ENCODE results near the gene DOCK4.

The DOCK4 gene

GRCh38 chr7:112056409-112056808 lies 149.8 kb downstream of the DOCK4 start:
- no peak overlapping the region for H3K27ac ChIP-seq (ENCODE audit: poor library complexity, severe bottlenecking)
- no peaks in the 10 kb centered on the region for H3K9me3 ChIP-seq (ENCODE audit: severe bottlenecking)
- H3K27me3 ChIP-seq (ENCODE audit: insufficient read depth, poor library complexity, severe bottlenecking), result no peaks in the 10 kb centered on the region
- H3K4me1 ChIP-seq (ENCODE audit: insufficient read depth, poor library complexity, severe bottlenecking), result no peaks in the 10 kb centered on the region
- ATAC-seq (ENCODE audit: low read depth) (no peak), DNase-seq (ENCODE audit: low spot score) (no peak)
- no peak overlapping the region for H3K4me3 ChIP-seq (ENCODE audit: severe bottlenecking)
- TF ChIP-seq CTCF (IDR thresholded peaks at IDR 0.05; ENCODE audit: poor library complexity, severe bottlenecking), result no peak
- no peaks in the 10 kb centered on the region for H3K36me3 ChIP-seq (ENCODE audit: low read depth)

GRCh38 chr7:112053737-112054069 lies 152.5 kb downstream of the DOCK4 start:
- Histone ChIP-seq H3K4me1 (ENCODE audit: insufficient read depth, poor library complexity, severe bottlenecking) (peaks cover 4% of the 10 kb centered on the region), H3K4me3 (ENCODE audit: severe bottlenecking) (no peak overlapping the region), H3K36me3 (ENCODE audit: low read depth) (no peaks in the 10 kb centered on the region), H3K27me3 (ENCODE audit: insufficient read depth, poor library complexity, severe bottlenecking) (no peaks in the 10 kb centered on the region), H3K27ac (ENCODE audit: poor library complexity, severe bottlenecking) (no peak overlapping the region), H3K9me3 (ENCODE audit: severe bottlenecking) (peaks cover 2% of the 10 kb centered on the region)
- no peak for DNase-seq (ENCODE audit: low spot score)
- ATAC-seq (ENCODE audit: low read depth), result no peak; the same call in 2 of the 3 replicates
- no peak for TF ChIP-seq CTCF (IDR thresholded peaks at IDR 0.05; ENCODE audit: poor library complexity, severe bottlenecking)

GRCh38 chr7:112052993-112053736 lies 153.0 kb downstream of the DOCK4 start:
- Histone ChIP-seq H3K27me3 (ENCODE audit: insufficient read depth, poor library complexity, severe bottlenecking) (no peaks in the 10 kb centered on the region), H3K4me3 (ENCODE audit: severe bottlenecking) (no peak overlapping the region), H3K9me3 (ENCODE audit: severe bottlenecking) (peaks cover 2% of the 10 kb centered on the region), H3K36me3 (ENCODE audit: low read depth) (no peaks in the 10 kb centered on the region), H3K27ac (ENCODE audit: poor library complexity, severe bottlenecking) (no peak overlapping the region), H3K4me1 (ENCODE audit: insufficient read depth, poor library complexity, severe bottlenecking) (peaks cover 4% of the 10 kb centered on the region)
- no peak for DNase-seq (ENCODE audit: low spot score)
- no peak for TF ChIP-seq CTCF (IDR thresholded peaks at IDR 0.05; ENCODE audit: poor library complexity, severe bottlenecking)
- ATAC-seq (ENCODE audit: low read depth), result no peak

- no peak overlapping the region for H3K27ac ChIP-seq (ENCODE audit: poor library complexity, severe bottlenecking)
- H3K9me3 ChIP-seq (ENCODE audit: severe bottlenecking), result peaks cover 2% of the 10 kb centered on the region
- no peak for ATAC-seq (ENCODE audit: low read depth)
- no peaks in the 10 kb centered on the region for H3K36me3 ChIP-seq (ENCODE audit: low read depth)
- DNase-seq (ENCODE audit: low spot score), result no peak
- no peaks in the 10 kb centered on the region for H3K27me3 ChIP-seq (ENCODE audit: insufficient read depth, poor library complexity, severe bottlenecking)
- no peak overlapping the region for H3K4me3 ChIP-seq (ENCODE audit: severe bottlenecking)
- H3K4me1 ChIP-seq (ENCODE audit: insufficient read depth, poor library complexity, severe bottlenecking), result peaks cover 4% of the 10 kb centered on the region
- no peak for TF ChIP-seq CTCF (IDR thresholded peaks at IDR 0.05; ENCODE audit: poor library complexity, severe bottlenecking)
These were observed 153.7 kb downstream of the DOCK4 start for GRCh38 chr7:112052498-112052897.

GRCh38 chr7:112050250-112050881 lies 155.8 kb downstream of the DOCK4 start:
- ATAC-seq (ENCODE audit: low read depth) (no peak), DNase-seq (ENCODE audit: low spot score) (no peak)
- Histone ChIP-seq H3K27ac (ENCODE audit: poor library complexity, severe bottlenecking) (no peak overlapping the region), H3K9me3 (ENCODE audit: severe bottlenecking) (peaks cover 2% of the 10 kb centered on the region), H3K4me1 (ENCODE audit: insufficient read depth, poor library complexity, severe bottlenecking) (peaks cover 4% of the 10 kb centered on the region), H3K4me3 (ENCODE audit: severe bottlenecking) (no peak overlapping the region), H3K36me3 (ENCODE audit: low read depth) (no peaks in the 10 kb centered on the region), H3K27me3 (ENCODE audit: insufficient read depth, poor library complexity, severe bottlenecking) (no peaks in the 10 kb centered on the region)
- no peak for TF ChIP-seq CTCF (IDR thresholded peaks at IDR 0.05; ENCODE audit: poor library complexity, severe bottlenecking)

All from RWPE2 (cell line).